HUES6 (cell line): ENCODE data around the gene BECN2.

ENCODE experiments used
- H3K27ac ChIP-seq: 2 replicates; pipeline ENCODE4 v1.7.0; 2013; ENCODE audit warnings: low read depth, mild to moderate bottlenecking, low read length, inconsistent platforms
- H3K27me3 ChIP-seq: 2 replicates; pipeline ENCODE4 v1.6.1; 2013; ENCODE audit warnings: low read length; ENCODE audit not compliant: control insufficient read depth, insufficient read depth
- H3K36me3 ChIP-seq: 2 replicates; pipeline ENCODE4 v1.6.1; 2013; ENCODE audit warnings: low read length; ENCODE audit not compliant: control insufficient read depth, insufficient read depth
- H3K4me1 ChIP-seq: 2 replicates; pipeline ENCODE4 v1.6.1; 2013; ENCODE audit warnings: low read length; ENCODE audit not compliant: control insufficient read depth, insufficient read depth
- H3K4me3 ChIP-seq: 2 replicates; pipeline ENCODE4 v1.5.1; 2013; ENCODE audit warnings: low read depth, low read length
- H3K9ac ChIP-seq: one replicate; pipeline ENCODE4 v1.6.1; 2013; ENCODE audit warnings: mild to moderate bottlenecking, low read length
- H3K9me3 ChIP-seq: 2 replicates; pipeline ENCODE4 v1.6.1; 2013; ENCODE audit warnings: low read depth, low read length; ENCODE audit not compliant: control insufficient read depth, insufficient read depth

Gene BECN2

GRCh38 chr1:242002072-242002471 lies 44.5 kb downstream of the BECN2 start:
- Histone ChIP-seq H3K4me1 (peaks cover 13% of the 10 kb centered on the region), H3K9me3 (no peaks in the 10 kb centered on the region), H3K27ac (no peak overlapping the region), H3K9ac (no peak overlapping the region), H3K36me3 (no peaks in the 10 kb centered on the region), H3K27me3 (peaks cover 4% of the 10 kb centered on the region), H3K4me3 (no peak overlapping the region)

- Histone ChIP-seq H3K4me1 (peaks cover 13% of the 10 kb centered on the region), H3K27ac (no peak overlapping the region), H3K4me3 (no peak overlapping the region), H3K9ac (no peak overlapping the region), H3K9me3 (no peaks in the 10 kb centered on the region), H3K36me3 (no peaks in the 10 kb centered on the region), H3K27me3 (peaks cover 2% of the 10 kb centered on the region)
Measured at GRCh38 chr1:242002510-242002909, 44.9 kb downstream of the BECN2 start.

- Histone ChIP-seq H3K36me3 (no peaks in the 10 kb centered on the region), H3K27ac (no peak overlapping the region), H3K4me1 (peaks cover 12% of the 10 kb centered on the region; the same call in 1 of the 2 replicates), H3K9ac (no peak overlapping the region), H3K27me3 (no peaks in the 10 kb centered on the region), H3K9me3 (no peaks in the 10 kb centered on the region), H3K4me3 (no peak overlapping the region)
Measured at GRCh38 chr1:242004751-242005495, 47.4 kb downstream of the BECN2 start.

GRCh38 chr1:242005866-242006535 lies 48.4 kb downstream of the BECN2 start:
- H3K9me3 ChIP-seq: no peaks in the 10 kb centered on the region
- no peak overlapping the region for H3K4me3 ChIP-seq
- no peak overlapping the region for H3K27ac ChIP-seq
- peaks cover 6% of the 10 kb centered on the region; the same call in 1 of the 2 replicates for H3K4me1 ChIP-seq
- H3K36me3 ChIP-seq: no peaks in the 10 kb centered on the region
- H3K9ac ChIP-seq: no peak overlapping the region
- no peaks in the 10 kb centered on the region for H3K27me3 ChIP-seq

GRCh38 chr1:242006976-242007375 lies 49.4 kb downstream of the BECN2 start:
- Histone ChIP-seq H3K4me3 (no peak overlapping the region), H3K9ac (no peak overlapping the region), H3K27ac (no peak overlapping the region), H3K9me3 (no peaks in the 10 kb centered on the region), H3K27me3 (no peaks in the 10 kb centered on the region), H3K36me3 (no peaks in the 10 kb centered on the region), H3K4me1 (peaks cover 6% of the 10 kb centered on the region; the same call in 1 of the 2 replicates)
